ENCODE data around the gene CARD9.
"Not testable (repeated sequence)": the region's sequence is repeated elsewhere in the genome, so short reads cannot be mapped to it uniquely, and the experiment has no call there.

CARD9 gene, protein sequence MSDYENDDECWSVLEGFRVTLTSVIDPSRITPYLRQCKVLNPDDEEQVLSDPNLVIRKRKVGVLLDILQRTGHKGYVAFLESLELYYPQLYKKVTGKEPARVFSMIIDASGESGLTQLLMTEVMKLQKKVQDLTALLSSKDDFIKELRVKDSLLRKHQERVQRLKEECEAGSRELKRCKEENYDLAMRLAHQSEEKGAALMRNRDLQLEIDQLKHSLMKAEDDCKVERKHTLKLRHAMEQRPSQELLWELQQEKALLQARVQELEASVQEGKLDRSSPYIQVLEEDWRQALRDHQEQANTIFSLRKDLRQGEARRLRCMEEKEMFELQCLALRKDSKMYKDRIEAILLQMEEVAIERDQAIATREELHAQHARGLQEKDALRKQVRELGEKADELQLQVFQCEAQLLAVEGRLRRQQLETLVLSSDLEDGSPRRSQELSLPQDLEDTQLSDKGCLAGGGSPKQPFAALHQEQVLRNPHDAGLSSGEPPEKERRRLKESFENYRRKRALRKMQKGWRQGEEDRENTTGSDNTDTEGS

DNA sequence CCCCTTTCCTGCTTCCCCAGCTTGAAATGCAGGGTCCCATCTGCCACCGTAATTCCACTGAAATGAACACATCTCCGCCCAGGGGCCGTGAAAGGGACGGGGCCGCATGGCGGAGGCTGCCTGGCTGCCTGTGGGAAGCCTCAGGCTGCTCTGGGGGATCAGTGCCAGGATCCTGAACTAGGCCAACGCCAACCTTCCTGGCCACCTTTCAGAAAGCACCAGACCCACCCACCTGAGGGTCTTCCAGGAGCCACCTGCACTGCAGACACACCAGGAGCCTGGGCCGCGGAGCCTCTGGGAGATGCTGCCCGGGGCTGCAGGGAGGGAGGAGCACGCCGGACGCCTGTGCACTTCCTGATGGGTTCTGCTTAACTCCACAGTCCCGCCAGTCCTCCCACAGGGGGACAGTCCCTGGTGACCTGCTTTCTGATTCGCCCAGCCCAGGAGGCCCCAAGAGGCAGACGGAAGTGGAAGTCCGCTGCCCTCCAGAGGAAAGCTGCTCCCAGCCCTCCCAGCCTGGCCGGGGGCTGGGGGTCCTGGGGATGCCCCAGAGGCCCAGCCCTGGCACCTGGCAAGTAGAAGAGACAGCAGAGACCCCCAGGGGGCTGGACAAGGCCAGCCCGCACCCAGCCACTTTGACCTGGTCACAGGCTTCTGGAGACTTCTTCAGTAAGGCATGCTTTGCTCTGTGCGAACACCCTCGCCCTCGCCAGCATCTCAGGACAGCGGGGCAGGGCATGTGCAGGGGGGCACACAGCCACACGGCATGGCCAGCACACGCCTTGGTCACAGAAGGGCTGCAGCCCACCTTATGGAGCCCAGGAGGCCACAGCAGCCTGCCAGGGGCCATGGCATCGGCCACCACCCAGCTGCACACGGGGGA, at the start of gene CARD9:
Gene CARD9 (minus strand): TSS at position 370 of the 883 bp plus-strand sequence. CDS start 1,591 bp downstream, outside the sequence.
- no peak for DNase-seq (ENCODE audit: low read depth, low spot score)

DNA sequence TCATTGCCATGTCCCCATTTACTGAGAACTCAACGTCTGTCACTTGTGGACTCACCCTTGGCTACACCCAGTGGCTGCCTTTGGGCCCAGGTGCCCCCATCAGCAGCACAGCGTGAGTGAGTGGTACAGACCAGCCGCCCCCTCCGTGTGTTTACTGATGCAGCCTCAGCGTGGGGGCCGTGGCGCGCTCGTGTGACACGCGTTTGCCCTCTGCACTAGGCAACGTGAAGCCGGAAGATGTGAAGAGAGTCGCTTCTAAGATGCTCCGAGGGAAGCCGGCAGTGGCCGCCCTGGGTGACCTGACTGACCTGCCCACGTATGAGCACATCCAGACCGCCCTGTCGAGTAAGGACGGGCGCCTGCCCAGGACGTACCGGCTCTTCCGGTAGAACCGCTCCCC, 49.4 kb upstream of the CARD9 start:
- DNase-seq (ENCODE audit: low read depth, low spot score), result no peak

DNA sequence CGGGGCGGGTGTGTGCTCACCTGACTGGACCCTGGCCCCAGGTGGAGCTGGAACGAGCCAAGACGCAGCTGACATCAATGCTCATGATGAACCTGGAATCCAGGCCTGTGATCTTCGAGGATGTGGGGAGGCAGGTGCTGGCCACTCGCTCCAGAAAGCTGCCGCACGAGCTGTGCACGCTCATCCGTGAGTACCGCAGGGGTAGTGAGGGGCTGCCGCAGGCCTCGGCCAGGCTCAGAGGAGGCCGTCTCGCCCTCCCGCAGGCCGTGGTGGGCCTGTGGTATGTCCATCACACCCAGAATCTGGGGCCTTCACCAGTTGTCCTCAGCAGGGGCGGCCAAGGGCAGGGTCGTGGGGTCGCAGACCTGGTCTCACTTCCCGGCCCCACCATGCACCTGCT, 48.3 kb upstream of the CARD9 start:
- DNase-seq (ENCODE audit: low read depth, low spot score), result no peak

DNA sequence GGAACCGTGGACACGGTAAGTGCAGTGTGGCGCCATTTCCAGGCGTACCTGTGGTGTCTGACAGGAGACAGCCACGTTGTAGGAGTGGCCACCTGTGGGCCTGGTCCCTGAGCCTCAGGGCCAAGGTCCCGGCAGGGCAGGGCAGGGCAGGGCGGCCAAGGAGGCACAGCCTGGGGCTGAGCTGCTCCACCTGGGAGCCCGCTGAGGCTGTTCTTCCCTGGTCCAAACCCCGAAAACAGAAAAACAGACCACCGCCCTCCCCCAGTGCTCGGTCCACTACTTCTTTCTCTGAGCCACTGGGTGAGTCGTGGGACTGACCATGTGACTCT, 45.6 kb upstream of the CARD9 start:
- no peak for DNase-seq (ENCODE audit: low read depth, low spot score)

DNA sequence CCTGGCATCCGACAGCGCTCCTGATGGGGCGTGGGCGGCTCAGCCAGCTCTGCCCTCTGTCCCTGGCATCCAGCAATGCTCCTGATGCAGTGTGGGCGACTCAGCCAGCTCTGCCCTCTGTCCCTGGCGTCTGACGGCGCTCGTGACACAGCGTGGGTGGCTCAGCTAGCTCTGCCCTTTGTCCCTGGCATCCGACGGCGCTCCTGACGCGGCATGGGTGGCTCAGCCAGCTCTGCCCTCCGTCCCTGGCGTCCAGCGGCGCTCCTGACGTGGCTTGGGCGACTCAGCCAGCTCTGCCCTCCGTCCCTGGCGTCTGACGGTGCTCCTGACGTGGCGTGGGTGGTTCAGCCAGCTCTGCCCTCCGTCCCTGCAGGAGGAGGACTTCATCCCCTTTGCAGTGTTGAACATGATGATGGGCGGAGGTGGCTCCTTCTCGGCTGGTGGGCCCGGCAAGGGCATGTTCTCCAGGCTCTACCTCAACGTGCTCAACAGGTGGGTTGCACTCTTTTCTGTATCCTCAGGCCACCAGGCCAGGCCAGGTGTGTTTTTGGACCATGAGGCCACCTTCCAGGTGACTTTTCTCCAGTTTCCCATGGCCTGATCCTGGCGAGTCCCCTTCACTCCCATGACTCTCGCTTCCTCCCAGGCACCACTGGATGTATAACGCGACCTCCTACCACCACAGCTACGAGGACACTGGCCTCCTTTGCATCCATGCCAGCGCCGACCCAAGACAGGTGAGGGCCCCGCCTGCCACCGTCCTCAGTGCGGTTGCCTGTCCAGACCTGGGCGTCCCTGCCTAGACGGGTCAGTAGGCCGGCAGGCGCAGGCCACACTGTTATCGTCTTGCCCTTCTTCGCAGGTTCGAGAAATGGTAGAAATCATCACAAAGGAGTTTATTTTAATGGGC, 45.0 kb upstream of the CARD9 start:
- no peak for DNase-seq (ENCODE audit: low read depth, low spot score)

DNA sequence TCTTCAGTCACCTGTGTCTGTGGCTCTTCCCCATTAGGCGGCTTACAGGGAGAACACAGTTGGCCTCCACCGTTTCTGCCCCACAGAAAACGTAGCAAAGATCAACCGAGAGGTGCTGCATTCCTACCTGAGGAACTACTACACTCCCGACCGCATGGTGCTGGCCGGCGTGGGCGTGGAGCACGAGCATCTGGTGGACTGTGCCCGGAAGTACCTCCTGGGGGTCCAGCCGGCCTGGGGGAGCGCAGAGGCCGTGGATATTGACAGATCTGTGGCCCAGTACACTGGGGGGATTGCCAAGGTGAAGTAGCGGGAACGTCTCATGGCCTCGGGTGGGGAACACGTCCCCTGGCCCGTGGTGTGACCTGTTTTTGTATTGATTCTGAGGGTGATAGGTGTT, 43.4 kb upstream of the CARD9 start:
- DNase-seq (ENCODE audit: low read depth, low spot score), result no peak

DNA sequence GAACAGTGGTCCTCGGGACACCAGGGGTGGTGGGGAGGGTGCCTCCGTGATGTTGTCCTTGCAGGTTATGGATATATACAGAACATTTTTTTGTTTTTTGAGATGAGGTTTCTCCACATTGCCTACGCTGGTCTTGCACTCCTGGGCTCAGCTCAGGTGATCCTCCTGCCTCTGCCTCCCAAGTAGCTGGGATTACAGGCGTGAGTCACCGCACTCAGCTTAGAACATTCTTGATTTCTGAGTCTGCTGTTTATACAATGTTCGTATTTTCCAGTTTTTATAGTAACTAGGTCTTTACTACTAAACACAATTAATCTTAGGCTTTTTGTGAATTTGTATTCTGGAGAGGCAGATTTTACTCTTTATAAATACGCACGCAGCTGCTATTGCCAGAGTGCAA, 43.0 kb upstream of the CARD9 start:
- no peak for DNase-seq (ENCODE audit: low read depth, low spot score)

DNA sequence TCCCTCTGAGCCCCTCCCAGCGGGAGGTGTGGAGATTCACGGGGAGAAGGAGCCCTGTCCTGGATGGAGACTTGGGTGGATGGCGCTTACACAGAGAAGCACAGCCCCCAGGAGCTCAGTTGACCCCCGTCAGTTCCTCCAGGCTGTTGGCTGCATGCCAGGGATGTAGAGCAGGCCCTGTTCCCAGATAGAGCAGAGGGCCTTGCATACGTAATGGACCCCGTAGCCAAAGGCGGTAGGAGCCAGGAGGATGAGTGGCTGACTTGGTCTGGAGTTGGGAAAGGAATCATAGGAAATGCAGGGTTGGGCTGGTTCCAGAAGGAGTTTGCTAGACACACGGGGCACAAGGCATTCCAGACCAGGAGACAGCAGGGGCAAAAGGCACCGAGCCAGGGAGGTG, 39.5 kb upstream of the CARD9 start:
- no peak for DNase-seq (ENCODE audit: low read depth, low spot score)

DNA sequence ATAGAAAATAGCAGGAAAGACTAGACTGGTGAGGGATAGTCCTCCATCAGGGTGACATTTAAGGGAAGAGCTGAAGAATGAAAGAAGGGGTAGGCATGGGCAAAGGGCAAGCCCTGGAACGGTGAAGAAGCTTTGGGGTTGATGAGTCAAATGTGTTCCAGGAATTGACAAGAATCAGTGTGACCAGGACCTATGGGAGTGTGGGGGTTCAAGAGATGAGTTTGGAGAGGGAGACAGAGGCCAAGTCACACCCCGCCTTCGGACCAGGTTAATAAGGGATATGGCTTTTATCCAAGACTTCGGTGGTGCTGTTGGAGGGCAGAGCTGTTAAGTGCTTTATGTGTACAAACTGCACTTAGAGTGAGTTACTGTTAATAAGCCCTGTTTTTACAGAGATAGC, 37.9 kb upstream of the CARD9 start:
- DNase-seq (ENCODE audit: low read depth, low spot score), result no peak

DNA sequence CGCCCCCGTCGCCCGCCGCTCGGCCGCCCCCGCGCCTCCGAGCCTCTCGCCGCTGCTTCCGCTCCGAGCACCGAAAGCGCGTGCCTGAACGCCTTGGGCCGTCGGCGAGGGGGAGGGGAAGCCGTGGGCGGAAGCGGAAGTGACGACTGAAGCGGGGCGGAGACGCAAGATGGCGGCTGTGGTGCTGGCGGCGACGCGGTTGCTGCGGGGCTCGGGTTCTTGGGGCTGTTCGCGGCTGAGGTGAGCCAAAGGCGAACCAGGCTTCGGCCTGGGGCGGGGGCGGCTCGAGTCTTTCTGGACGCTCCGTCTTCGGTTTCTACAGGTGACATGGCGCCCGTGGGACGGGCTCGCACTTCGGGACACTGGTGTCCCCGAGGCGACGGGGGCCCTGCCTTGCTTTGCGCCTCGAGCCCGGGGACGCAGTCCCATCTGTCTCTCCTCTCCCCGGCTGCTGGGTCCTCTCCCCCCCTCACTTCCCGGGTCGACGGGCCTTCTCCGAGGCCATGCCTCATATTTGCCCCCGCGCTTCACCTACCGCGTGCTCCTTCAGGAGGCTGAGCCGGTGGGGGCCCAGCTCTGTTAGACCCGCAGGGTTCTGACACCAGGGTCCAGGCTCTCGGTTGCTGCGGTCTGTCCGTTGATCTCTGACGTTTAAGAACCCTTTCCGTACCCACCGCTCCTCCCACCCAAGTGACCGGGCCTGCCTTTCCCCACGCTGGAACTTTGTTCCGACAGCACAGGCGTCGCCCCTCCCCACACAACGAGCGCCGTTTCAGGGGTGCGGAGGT, 37.2 kb upstream of the CARD9 start, which contains the start of the genes ENTR1 and PMPCA:
Gene ENTR1 (minus strand): TSS at position 115 of the 788 bp plus-strand sequence. CDS start 217 bp downstream, outside the sequence.
Gene PMPCA (plus strand): TSS at position 159 of the 788 bp plus-strand sequence. CDS start 11 bp downstream, at position 170.
- peak; percentile 91 for DNase-seq (ENCODE audit: low read depth, low spot score)

DNA sequence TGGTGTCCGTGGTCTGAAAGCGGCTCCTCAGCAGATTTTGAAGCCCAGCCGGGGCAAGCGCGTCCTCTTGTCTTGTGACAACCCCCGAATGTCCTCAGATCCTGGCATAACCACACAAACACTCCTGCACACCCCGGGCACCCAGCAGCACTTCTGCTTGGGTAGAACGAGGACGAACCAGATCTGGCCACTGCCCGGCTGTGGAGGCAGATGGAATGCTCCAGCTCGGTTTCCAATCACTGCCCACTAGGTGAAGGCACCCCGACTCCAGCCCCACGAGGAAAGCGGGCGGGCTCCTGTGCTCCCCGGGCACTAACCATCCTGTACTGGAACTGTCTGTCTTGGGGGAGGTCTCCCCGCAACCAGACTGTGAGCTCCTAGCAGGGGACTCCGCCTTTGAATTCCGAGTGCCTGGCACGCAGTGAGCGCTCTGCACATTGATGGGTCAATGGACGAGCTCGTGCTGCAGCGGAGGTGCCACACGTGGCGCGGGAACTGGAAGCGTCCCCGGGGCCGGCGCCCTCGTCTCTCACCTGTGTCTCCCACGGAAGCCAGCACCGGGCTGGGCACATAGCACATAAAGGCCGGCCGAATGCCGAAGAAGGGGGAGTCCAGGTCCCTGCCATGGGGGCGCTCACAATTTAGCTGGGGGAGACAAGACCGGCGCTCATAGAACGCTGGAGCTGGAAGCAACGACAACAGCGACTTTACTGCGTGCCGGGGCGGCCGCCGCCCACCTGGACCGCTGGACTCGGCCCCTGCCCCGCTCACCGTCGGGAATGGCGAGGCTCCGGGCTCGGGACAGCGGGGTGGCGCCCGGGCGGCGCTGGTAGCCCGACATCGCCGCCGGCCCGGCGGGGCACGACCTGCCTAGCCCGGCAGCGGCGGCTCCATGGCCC, 36.3 kb upstream of the CARD9 start:
- no peak for DNase-seq (ENCODE audit: low read depth, low spot score)

DNA sequence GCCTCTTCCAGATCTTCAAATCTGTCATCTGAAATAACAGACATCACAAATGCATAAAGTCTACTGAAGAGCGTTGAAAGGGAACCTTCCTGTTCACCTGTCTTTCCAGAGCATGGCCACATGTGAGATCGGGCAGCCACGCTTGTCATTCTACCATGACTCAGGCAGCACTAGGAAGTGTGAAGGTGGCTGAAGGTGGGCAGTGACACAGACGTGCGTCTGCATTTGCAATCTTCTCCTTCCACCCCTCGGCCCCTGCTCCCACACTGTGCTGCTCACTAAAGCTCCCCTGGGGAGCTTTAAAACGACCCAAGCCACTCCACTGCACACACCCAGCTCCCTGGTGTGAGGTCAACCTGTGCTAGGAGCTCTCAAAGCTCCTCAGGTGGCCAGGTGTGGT, 34.4 kb upstream of the CARD9 start:
- no peak for DNase-seq (ENCODE audit: low read depth, low spot score)

DNA sequence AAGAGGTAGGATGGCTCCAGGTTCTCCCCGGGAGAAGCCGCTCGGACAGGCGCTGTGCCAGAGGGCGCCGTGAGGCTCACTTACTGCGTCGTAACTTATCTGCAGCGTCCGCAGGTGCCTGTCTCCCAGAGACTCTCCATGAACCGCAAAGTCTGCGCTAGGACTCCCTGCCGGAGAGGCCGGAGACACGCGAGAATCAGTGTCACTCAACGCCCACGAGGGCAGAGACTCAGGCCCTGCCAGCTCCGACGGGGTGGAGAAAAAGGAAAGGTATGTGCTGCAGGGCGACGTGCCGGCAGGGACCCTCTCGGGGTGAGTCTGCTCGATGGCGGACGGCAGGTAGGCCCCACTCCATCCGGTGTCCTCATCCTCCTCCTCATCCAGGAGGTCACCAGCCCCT, 33.6 kb upstream of the CARD9 start:
- not testable (repeated sequence) for DNase-seq (ENCODE audit: low read depth, low spot score)

DNA sequence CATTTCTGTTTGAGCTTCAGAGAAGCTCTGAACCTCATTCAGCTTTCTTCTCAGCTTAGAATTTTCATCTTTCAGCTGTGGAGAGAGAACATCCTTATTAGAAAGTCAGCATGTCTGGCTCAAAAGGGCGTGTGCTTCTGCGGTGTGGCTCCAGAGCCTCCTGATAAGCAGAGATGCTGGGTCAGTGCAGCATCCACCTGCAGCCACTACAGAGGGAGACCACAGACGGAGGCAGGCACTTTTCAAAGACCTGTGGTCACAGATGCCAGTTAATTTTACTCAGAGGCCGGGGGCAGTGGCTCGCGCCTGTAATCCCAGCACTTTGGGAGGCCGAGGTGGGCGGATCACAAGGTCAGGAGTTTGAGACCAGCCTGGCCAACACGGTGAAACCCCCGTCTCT, 32.4 kb upstream of the CARD9 start:
- not testable (repeated sequence) for DNase-seq (ENCODE audit: low read depth, low spot score)

DNA sequence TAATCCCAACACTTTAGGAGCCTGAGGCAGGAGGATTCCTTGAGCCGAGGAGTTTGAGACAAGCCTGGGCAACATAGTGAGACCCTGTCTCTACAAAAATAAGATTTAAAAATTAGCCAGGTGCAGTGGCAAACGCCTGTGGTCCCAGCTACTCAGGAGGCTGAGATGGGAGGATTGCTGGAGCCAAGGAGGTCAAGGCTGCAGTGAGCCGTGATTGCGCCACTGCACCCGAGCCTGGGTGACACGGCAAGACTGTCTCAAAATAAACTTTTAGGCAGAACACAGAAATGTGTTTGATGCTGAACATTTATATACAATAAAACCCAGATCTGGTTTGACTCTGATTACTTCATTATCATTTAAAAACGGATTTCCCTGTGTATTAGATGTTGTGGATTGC, 32.0 kb upstream of the CARD9 start:
- no peak for DNase-seq (ENCODE audit: low read depth, low spot score)

DNA sequence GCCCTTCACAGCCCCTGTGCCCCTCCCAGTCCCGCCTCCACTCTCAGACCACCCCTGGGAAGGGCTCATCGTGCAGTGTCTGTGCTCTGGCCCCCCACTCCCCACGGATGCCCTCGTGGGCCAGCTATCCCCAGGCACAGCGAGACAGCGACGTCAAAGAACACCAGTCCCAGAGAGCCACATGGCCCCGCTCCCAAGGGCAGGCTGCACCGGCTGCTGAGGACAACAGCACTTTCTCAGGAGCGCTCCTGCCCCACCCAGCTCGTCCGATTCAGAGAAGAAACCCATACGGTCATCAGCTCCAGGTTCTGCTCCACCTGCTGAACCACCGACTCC, 31.3 kb upstream of the CARD9 start:
- no peak for DNase-seq (ENCODE audit: low read depth, low spot score)

DNA sequence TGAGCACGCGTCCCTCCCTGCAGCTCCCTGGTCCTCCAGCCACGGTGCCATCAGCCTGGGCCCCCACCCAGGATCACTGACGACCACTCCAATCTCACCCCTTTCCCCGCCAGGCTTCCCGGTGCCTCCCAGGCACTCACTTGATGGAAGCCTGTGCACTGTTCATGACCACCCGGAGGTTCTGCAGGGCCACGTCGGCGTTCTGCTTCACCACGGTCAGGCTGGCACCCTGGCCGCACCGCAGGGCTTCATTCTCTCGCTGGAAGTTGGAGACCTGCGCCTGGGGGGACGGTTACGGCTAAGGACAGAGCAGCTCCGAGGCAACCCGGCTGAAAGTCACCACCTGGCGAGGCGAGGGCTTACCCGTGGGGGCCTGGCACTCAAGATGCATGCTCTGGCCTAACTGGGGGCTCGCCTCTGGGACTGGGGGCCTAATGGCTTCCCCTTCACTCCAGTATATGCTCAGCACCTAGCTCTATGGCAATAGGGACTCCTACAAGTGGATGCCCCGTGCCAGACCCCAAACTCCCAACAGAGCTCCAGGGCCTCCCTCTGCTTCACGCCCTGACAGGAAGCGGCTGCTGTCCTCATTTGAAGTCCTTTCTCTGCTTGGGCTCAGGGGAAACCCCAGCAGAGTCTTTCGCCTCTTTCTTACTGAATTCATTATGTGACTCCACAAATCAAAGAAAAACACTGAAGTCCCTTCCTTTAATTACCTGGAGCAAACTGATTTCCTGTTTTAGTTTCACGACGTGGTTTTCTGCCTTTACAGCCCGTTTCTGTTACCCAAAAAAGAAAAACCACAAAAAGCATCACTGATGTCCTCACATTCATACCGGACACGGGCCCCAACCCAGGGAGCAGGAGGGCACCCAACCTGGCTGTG, 30.7 kb upstream of the CARD9 start:
- DNase-seq (ENCODE audit: low read depth, low spot score), result no peak

DNA sequence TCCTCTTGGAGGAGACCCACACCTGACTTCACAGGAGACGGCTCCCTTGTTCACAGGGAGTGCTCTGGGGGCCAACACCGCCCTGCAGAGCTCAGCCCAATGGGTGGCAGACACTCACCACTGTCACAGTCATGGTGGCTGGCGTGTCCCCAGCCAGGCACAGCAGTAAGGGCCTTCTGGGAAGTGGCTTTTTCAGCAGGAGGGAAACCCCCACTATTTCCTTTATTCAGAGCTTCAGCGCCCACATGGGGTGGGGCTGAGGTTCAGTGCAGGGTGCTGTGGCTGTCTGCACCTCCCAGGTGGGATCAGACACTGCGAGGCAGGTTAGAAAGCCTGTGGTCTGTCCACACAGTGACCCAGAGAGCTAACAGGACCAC, 30.1 kb upstream of the CARD9 start:
- DNase-seq (ENCODE audit: low read depth, low spot score), result peak; percentile 52

DNA sequence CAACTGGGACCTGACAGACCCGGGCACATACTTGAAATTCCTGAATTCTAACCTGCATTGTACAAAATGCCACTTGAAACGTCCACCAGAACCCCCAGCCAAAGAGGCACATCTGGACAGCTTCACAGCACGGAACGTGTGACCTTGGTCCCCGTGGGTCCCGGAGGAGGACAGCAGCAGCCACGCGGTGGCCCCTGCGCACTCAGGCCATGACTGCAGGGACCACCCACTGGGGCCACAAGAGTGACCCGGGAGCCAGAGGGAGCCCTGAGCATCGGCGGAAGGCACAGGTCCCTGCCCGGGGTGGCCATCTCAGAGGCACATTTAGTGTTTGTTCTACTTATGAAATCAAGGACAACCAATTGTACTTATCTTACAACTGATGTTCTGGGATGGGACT, 28.6 kb upstream of the CARD9 start:
- DNase-seq (ENCODE audit: low read depth, low spot score), result no peak

Measured in activated naive CD8-positive, alpha-beta T cell treated with anti-CD3 and anti-CD28 coated beads, Interleukin-2, amount 50 U/mL, for 16 hours (primary cell).